ENCODE data around the gene HOMEZ. TPM values are rescaled to one million over a fixed set of nuclear protein-coding genes. Genes with fewer than 3 reads are reported as not detected.

HOMEZ gene
- total RNA-seq, 1 experiment from 2014 or later = 18.2 TPM

GRCh38 chr14:23302290-23303225 lies 16.6 kb upstream of the HOMEZ start, which contains the start of gene PPP1R3E:
TSS of gene PPP1R3E (minus strand) at chr14:23302859. CDS start at chr14:23302576, 283 bp downstream.
- H2AFZ ChIP-seq (ENCODE audit: low read depth, low read length, poor library complexity, severe bottlenecking) = no peak within 1 kb of the TSS
- H4K20me1 ChIP-seq (ENCODE audit: insufficient read depth) = no peaks in the 10 kb centered on the region
- no peaks in the 10 kb centered on the region for H3K9me2 ChIP-seq (ENCODE audit: insufficient read depth)
- TF ChIP-seq ZFX (IDR thresholded peaks at IDR 0.05) = peak; percentile 84; the same call in 1 of the 2 replicates
- no peak for TF ChIP-seq MAX (IDR thresholded peaks at IDR 0.05)
- TF ChIP-seq POLR2AphosphoS5 (IDR thresholded peaks at IDR 0.05; ENCODE audit: low read depth, low read length) = no peak; the same call in 1 of the 2 replicates
- H3K4me3 ChIP-seq (replicated peaks in 1 of 2; ENCODE audit: low read depth in 1 of 2, low read length in 2 of 2) = peak within 1 kb of the TSS; percentile 54 to 59
- no TSS peak for BruUV-seq (replicated peaks)
- ChIA-PET RAD21 (ENCODE audit: low non-redundant PET in 1 of 2, low total read pairs in 2 of 2, uncharacterized antibody in 2 of 2, unreplicated experiment in 2 of 2) (no interaction called here), CTCF (interaction anchor here (1.0 to 4.8 kb wide), 6 partner anchors 10 to 208 kb away, joined by 3 to 27 read pairs (median 5); partner anchors contain the start of genes ACIN1, C14orf119 and HOMEZ), POLR2A (interaction anchor here (1.1 to 2.0 kb wide), 3 partner anchors 13 to 19 kb away, joined by 4 to 13 read pairs (median 6); partner anchors contain the start of gene PABPN1)
- H3K4me2 ChIP-seq (ENCODE audit: low read length) = peak within 1 kb of the TSS; percentile 97
- DNase-seq (ENCODE audit: low read depth, low spot score) (no peak), ATAC-seq (peak; percentile 46)
- H3K27ac ChIP-seq (ENCODE audit: low read depth, low read length) = peak within 1 kb of the TSS; percentile 96
- peaks cover 10% of the 10 kb centered on the region for H3K79me2 ChIP-seq (ENCODE audit: insufficient read depth, low read length)
- H3K4me1 ChIP-seq (ENCODE audit: control insufficient read depth in 1 of 2, insufficient read depth in 2 of 2, low read length in 2 of 2) = peaks cover 20 to 45% of the 10 kb centered on the region in 2 experiments
- no peaks in the 10 kb centered on the region for H3K9me3 ChIP-seq (ENCODE audit: control insufficient read depth in 1 of 2, insufficient read depth in 1 of 2, low read depth in 1 of 2, low read length in 2 of 2)
- peak within 1 kb of the TSS; percentile 82 for H3K9ac ChIP-seq (ENCODE audit: low read length)
- peaks cover 0 to 2% of the 10 kb centered on the region in 2 experiments; a peak in 1 of 4 replicates for H3K36me3 ChIP-seq (ENCODE audit: control insufficient read depth in 1 of 2, insufficient read depth in 2 of 2, low read length in 2 of 2)
- intact Hi-C loops (cut with micrococcal nuclease) = loop anchor here (10.0 kb wide), 1 partner anchor 318 kb away; the partner anchor contains the start of gene AJUBA
- no peaks in the 10 kb centered on the region for H3K27me3 ChIP-seq (ENCODE audit: insufficient read depth, low read length)

GRCh38 chr14:23301969-23302289 lies 16.0 kb upstream of the HOMEZ start:
- H3K27ac ChIP-seq (ENCODE audit: low read depth, low read length) = peak overlapping the region; percentile 96
- H4K20me1 ChIP-seq (ENCODE audit: insufficient read depth) = no peaks in the 10 kb centered on the region
- POLR2A ChIA-PET = interaction anchor here (1.1 to 2.0 kb wide), 4 partner anchors 13 to 193 kb away, joined by 3 to 13 read pairs (median 5); partner anchors contain the start of gene PABPN1
- peak overlapping the region; percentile 54 to 59 for H3K4me3 ChIP-seq (replicated peaks in 1 of 2; ENCODE audit: low read depth in 1 of 2, low read length in 2 of 2)
- TF ChIP-seq ZFX (IDR thresholded peaks at IDR 0.05) = peak; percentile 93
- TF ChIP-seq POLR2AphosphoS5 (IDR thresholded peaks at IDR 0.05; ENCODE audit: low read depth, low read length) = peak; percentile 43
- TF ChIP-seq POLR2A (IDR thresholded peaks at IDR 0.05; ENCODE audit: borderline replicate concordance, extremely low read depth, insufficient read depth, insufficient read length) = peak; percentile 46
- no peak for TF ChIP-seq RAD21 (IDR thresholded peaks at IDR 0.05; ENCODE audit: low read depth)
- no peaks in the 10 kb centered on the region for H3K9me2 ChIP-seq (ENCODE audit: insufficient read depth)
- no peak overlapping the region for H2AFZ ChIP-seq (ENCODE audit: low read depth, low read length, poor library complexity, severe bottlenecking)
- peak; percentile 26 for ATAC-seq
- RAD21 ChIA-PET (ENCODE audit: low non-redundant PET in 1 of 2, low total read pairs in 2 of 2, uncharacterized antibody in 2 of 2, unreplicated experiment in 2 of 2) = interaction anchor here in 1 of 2 experiments (1.1 kb wide), 1 partner anchor 181 kb away, joined by 3 read pairs; no protein-coding TSS in a partner anchor
- H3K9ac ChIP-seq (ENCODE audit: low read length) = peak overlapping the region; percentile 82
- BruUV-seq (replicated peaks) = no TSS peak
- peaks cover 4% of the 10 kb centered on the region for H3K79me2 ChIP-seq (ENCODE audit: insufficient read depth, low read length)
- peak overlapping the region; percentile 97 for H3K4me2 ChIP-seq (ENCODE audit: low read length)
- CTCF ChIA-PET = interaction anchor here (1.0 to 4.8 kb wide), 7 partner anchors 9 to 207 kb away, joined by 3 to 27 read pairs (median 5); partner anchors contain the start of genes ACIN1, C14orf119 and HOMEZ
- no peaks in the 10 kb centered on the region for H3K9me3 ChIP-seq (ENCODE audit: control insufficient read depth in 1 of 2, insufficient read depth in 1 of 2, low read depth in 1 of 2, low read length in 2 of 2)
- H3K36me3 ChIP-seq (ENCODE audit: control insufficient read depth in 1 of 2, insufficient read depth in 2 of 2, low read length in 2 of 2) = no peaks in the 10 kb centered on the region
- no peak for DNase-seq (ENCODE audit: low read depth, low spot score)
- no peaks in the 10 kb centered on the region for H3K27me3 ChIP-seq (ENCODE audit: insufficient read depth, low read length)
- intact Hi-C loops (cut with micrococcal nuclease) = loop anchor here (10.0 kb wide), 1 partner anchor 317 kb away; the partner anchor contains the start of gene AJUBA
- H3K4me1 ChIP-seq (ENCODE audit: control insufficient read depth in 1 of 2, insufficient read depth in 2 of 2, low read length in 2 of 2) = peaks cover 18 to 42% of the 10 kb centered on the region in 2 experiments

All from HCT116 (cell line).